ENCODE results near the gene CHRNA3. TPM values are rescaled to one million over a fixed set of nuclear protein-coding genes. Genes with fewer than 3 reads are reported as not detected.
"Not testable (repeated sequence)": the region's sequence is repeated elsewhere in the genome, so short reads cannot be mapped to it uniquely, and the experiment has no call there.

The CHRNA3 gene
- total RNA-seq, 2 donors from 2014 or later = 0.23 to 0.97 TPM

DNA sequence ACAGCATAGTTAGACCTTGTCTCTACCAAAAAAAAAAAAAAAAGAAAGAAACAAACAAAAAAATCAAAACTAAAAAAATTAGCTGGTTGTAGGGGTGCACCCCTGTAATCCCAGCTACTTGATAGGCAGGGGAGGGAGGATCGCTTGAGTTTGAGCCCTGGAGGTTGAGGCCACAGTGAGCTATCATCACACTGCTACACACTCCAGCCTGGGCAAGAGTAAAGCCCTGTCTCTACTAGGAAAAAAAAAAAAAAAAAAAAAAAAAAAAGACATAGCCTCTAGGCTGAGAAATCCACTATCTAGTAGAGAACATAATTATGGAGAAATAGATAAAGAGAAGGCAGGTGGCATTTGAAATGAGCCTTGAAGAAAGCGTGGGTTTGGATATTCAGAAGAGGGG is 57.7 kb downstream of the CHRNA3 start:
- intact Hi-C loops (cut with DNase I) = no loop called here
- H3K27ac ChIP-seq = no peak overlapping the region
- no peaks in the 10 kb centered on the region for H3K27me3 ChIP-seq (replicated peaks; ENCODE audit: insufficient read depth)
- TF ChIP-seq POLR2A (IDR thresholded peaks at IDR 0.05) = no peak
- TF ChIP-seq, protein P1, sequence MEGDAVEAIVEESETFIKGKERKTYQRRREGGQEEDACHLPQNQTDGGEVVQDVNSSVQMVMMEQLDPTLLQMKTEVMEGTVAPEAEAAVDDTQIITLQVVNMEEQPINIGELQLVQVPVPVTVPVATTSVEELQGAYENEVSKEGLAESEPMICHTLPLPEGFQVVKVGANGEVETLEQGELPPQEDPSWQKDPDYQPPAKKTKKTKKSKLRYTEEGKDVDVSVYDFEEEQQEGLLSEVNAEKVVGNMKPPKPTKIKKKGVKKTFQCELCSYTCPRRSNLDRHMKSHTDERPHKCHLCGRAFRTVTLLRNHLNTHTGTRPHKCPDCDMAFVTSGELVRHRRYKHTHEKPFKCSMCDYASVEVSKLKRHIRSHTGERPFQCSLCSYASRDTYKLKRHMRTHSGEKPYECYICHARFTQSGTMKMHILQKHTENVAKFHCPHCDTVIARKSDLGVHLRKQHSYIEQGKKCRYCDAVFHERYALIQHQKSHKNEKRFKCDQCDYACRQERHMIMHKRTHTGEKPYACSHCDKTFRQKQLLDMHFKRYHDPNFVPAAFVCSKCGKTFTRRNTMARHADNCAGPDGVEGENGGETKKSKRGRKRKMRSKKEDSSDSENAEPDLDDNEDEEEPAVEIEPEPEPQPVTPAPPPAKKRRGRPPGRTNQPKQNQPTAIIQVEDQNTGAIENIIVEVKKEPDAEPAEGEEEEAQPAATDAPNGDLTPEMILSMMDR (IDR thresholded peaks at IDR 0.05) = no peak
- TF ChIP-seq POLR2AphosphoS5 (IDR thresholded peaks at IDR 0.05) = no peak
- no peak overlapping the region for H3K4me3 ChIP-seq
- 94% methylated on average over 2 of the region's 2 CpGs for WGBS
- H3K36me3 ChIP-seq = no peaks in the 10 kb centered on the region
- no peaks in the 10 kb centered on the region for H3K4me1 ChIP-seq (replicated peaks)
- no peak for DNase-seq (ENCODE audit: low spot score)
- no peaks in the 10 kb centered on the region for H3K9me3 ChIP-seq

DNA sequence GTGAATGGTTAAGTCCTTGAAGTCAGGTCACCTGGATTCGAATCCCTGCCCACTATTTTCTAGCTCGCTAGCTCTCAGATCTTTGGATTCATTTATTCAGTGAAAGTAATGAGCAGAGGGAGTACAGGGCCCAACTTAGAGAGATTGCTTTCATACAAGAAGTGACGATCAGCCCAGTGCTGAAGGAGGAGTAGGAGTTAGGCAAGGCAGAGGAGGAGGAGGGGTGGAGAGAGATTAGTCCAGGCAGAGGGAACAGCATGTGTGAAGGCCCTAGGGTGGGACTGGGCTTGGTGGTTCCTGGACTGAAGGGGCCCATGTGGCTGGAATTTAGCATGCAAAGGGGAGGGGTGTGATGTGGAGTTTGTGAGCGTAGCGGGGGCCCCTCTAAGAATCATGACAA is 59.3 kb downstream of the CHRNA3 start:
- no peak for DNase-seq (ENCODE audit: low spot score)
- intact Hi-C loops (cut with DNase I) = no loop called here
- H3K27me3 ChIP-seq (replicated peaks; ENCODE audit: insufficient read depth) = no peaks in the 10 kb centered on the region
- no peaks in the 10 kb centered on the region for H3K4me1 ChIP-seq (replicated peaks)
- 83% methylated on average over 5 of the region's 5 CpGs for WGBS
- H3K9me3 ChIP-seq = no peaks in the 10 kb centered on the region
- TF ChIP-seq, protein P1 (IDR thresholded peaks at IDR 0.05) = no peak
- no peak for TF ChIP-seq POLR2AphosphoS5 (IDR thresholded peaks at IDR 0.05)
- TF ChIP-seq POLR2A (IDR thresholded peaks at IDR 0.05) = no peak
- no peak overlapping the region for H3K4me3 ChIP-seq
- no peak overlapping the region for H3K27ac ChIP-seq
- no peaks in the 10 kb centered on the region for H3K36me3 ChIP-seq

DNA sequence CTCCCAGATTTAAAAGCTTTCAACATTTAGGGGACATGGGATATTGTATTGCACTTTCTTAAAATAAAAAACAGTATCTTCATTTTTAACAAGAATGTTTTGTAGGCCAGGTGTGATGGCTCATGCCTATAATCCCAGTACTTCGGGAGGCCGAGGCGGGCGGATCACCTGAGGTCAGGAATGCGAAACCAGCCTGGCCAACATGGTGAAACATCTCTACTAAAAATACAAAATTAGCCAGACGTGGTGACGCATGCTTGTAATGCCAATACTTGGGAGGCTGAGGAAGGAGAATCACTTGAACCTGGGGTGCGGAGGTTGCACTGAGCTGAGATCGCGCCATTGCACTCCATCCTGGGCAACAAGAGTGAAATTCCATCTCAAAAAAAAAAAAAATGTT is 60.6 kb downstream of the CHRNA3 start:
- H3K4me3 ChIP-seq; H3K9me3 ChIP-seq; H3K4me1 ChIP-seq (replicated peaks); H3K27ac ChIP-seq; H3K36me3 ChIP-seq; DNase-seq (ENCODE audit: low spot score); H3K27me3 ChIP-seq (replicated peaks; ENCODE audit: insufficient read depth); intact Hi-C loops (cut with DNase I): not testable (repeated sequence)
- 89% methylated on average over 10 of the region's 10 CpGs for WGBS

DNA sequence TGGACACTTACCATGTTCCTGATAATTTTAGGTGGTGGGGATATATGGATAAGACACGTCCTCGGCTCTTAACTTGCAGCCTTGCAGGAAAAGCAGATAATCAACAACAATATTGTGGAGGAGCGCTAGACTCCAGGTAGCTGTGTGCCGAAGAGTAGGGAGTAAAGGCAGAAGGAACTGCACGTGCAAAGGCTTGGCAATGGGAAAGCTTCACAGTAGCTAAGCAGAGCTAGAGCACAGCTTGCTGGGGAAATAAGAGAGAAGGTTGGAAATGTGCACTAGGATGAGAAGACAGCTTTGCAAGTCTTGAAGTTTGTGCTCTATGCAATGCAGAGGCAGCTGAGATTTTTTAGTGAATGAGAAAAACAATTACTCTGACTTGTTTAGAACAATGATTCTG is 68.2 kb downstream of the CHRNA3 start:
- no peak for TF ChIP-seq POLR2AphosphoS5 (IDR thresholded peaks at IDR 0.05)
- TF ChIP-seq, protein P1 (IDR thresholded peaks at IDR 0.05) = no peak
- TF ChIP-seq POLR2A (IDR thresholded peaks at IDR 0.05) = no peak
- no peak overlapping the region for H3K27ac ChIP-seq
- H3K36me3 ChIP-seq = peaks cover 3 to 4% of the 10 kb centered on the region in 2 donors
- DNase-seq (ENCODE audit: low spot score) = no peak
- intact Hi-C loops (cut with DNase I) = no loop called here
- no peak overlapping the region for H3K4me3 ChIP-seq
- H3K4me1 ChIP-seq (replicated peaks) = no peaks in the 10 kb centered on the region
- no peaks in the 10 kb centered on the region for H3K27me3 ChIP-seq (replicated peaks; ENCODE audit: insufficient read depth)
- H3K9me3 ChIP-seq = no peaks in the 10 kb centered on the region
- 61% methylated on average over 5 of the region's 5 CpGs for WGBS

DNA sequence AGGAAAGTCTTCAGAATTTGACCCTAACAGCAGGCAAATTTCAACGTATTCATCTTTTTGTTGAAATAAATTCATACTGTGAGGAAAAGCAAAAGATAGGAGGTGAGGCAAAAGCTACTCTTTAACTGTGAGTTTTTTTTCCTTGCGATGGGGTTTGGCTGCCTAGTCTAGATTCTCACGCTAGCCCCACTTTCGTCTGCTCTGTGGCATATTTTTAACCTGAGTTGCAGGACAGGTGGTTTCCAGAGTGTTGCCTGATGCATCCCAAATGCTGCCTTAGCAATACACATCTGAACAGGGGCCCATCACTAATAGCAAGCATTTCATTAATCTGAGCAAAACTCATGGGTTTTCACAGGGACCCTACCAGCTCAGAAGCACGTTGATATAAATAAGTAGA is 68.9 kb downstream of the CHRNA3 start:
- Histone ChIP-seq H3K27me3 (replicated peaks; ENCODE audit: insufficient read depth) (no peaks in the 10 kb centered on the region), H3K27ac (no peak overlapping the region), H3K36me3 (peaks cover 7 to 11% of the 10 kb centered on the region in 2 donors), H3K4me1 (replicated peaks) (no peaks in the 10 kb centered on the region), H3K9me3 (no peaks in the 10 kb centered on the region), H3K4me3 (no peak overlapping the region)
- 85% methylated on average over 5 of the region's 5 CpGs for WGBS
- intact Hi-C loops (cut with DNase I) = no loop called here
- TF ChIP-seq, protein P1 (IDR thresholded peaks at IDR 0.05) = no peak
- no peak for TF ChIP-seq POLR2AphosphoS5 (IDR thresholded peaks at IDR 0.05)
- DNase-seq (ENCODE audit: low spot score) = no peak

All from prostate gland (tissue), 2 donors.